ENCODE data around the gene TMEM132D.

- no peak for TF ChIP-seq EZH2 (IDR thresholded peaks at IDR 0.05; ENCODE audit: insufficient read depth, poor library complexity, severe bottlenecking)
- no peak for TF ChIP-seq EZH2phosphoT487 (IDR thresholded peaks at IDR 0.05; ENCODE audit: insufficient read depth, low read depth)
Observed at GRCh38 chr12:129434790-129435189, 469.0 kb downstream of the TMEM132D start.

Data from GM23248 (cell line).